Measurements from ENCODE around the gene VEZF1. TPM values are rescaled to one million over a fixed set of nuclear protein-coding genes. Genes with fewer than 3 reads are reported as not detected.

The VEZF1 gene
- total and polyA plus RNA-seq, 2 of the 8 experiments (the other 6 are each of a cell fraction or from before 2014, with no cell fraction given), result 28.9 to 61.9 TPM

GRCh38 chr17:57947369-57947768 is 40.7 kb downstream of the VEZF1 start:
- no peak overlapping the region for H2BK5ac ChIP-seq (ENCODE audit: low read depth, low read length)

More at GRCh38 chr17:57947369-57947768, 40.7 kb downstream of the VEZF1 start:
- Histone ChIP-seq H2AFZ (ENCODE audit: low read length) (no peak overlapping the region), H3K79me2 (ENCODE audit: control insufficient read depth in 1 of 2, insufficient read depth in 2 of 2, low read length in 2 of 2) (no peaks in the 10 kb centered on the region), H3K23me2 (ENCODE audit: low read depth, low read length) (no peaks in the 10 kb centered on the region), H3K36me3 (ENCODE audit: control insufficient read depth in 2 of 4, insufficient read depth in 4 of 4, low read length in 3 of 4) (no peaks in the 10 kb centered on the region), H2BK20ac (ENCODE audit: low read length) (no peak overlapping the region), H3K27ac (ENCODE audit: low read depth, low read length) (no peak overlapping the region), H3K4me3 (ENCODE audit: extremely low read depth in 1 of 4, insufficient read depth in 2 of 4, low read depth in 3 of 4, low read length in 4 of 4) (no peak overlapping the region), H3K9me3 (ENCODE audit: insufficient read depth in 2 of 2, low read depth in 1 of 2, low read length in 1 of 2) (no peaks in the 10 kb centered on the region), H3K4ac (replicated peaks; ENCODE audit: insufficient read length, low read depth, low read length) (no peak overlapping the region), H3K4me2 (ENCODE audit: insufficient read depth in 1 of 2, low read depth in 2 of 2, low read length in 2 of 2) (no peak overlapping the region), H3K18ac (ENCODE audit: extremely low read depth, low read length) (no peak overlapping the region), H3K79me1 (ENCODE audit: low read depth, low read length) (no peaks in the 10 kb centered on the region; the same call in none of the 2 replicates), H3K4me1 (replicated peaks in 1 of 4; ENCODE audit: control insufficient read depth in 3 of 4, insufficient read depth in 4 of 4, low read length in 3 of 4) (peaks cover 3 to 13% (median 7%) of the 10 kb centered on the region in 4 experiments), H2BK15ac (ENCODE audit: low read length) (no peak overlapping the region), H4K20me1 (replicated peaks in 1 of 2; ENCODE audit: control insufficient read depth in 1 of 2, insufficient read depth in 2 of 2, low read length in 2 of 2) (no peaks in the 10 kb centered on the region), H3K23ac (ENCODE audit: insufficient read length) (no peak overlapping the region), H3K27me3 (replicated peaks in 1 of 4; ENCODE audit: control insufficient read depth in 3 of 4, extremely low read depth in 1 of 4, insufficient read depth in 3 of 4, low read length in 3 of 4) (no peaks in the 10 kb centered on the region), H2BK120ac (replicated peaks; ENCODE audit: low read depth, low read length) (no peak overlapping the region), H2AK5ac (ENCODE audit: low read depth, low read length) (no peak overlapping the region; the same call in 1 of the 2 replicates), H3K56ac (replicated peaks; ENCODE audit: insufficient read length, low read depth, low read length) (no peak overlapping the region), H4K91ac (replicated peaks; ENCODE audit: insufficient read length, low read length) (no peak overlapping the region), H4K8ac (ENCODE audit: extremely low read depth, insufficient read depth, low read length) (no peak overlapping the region), H4K5ac (ENCODE audit: insufficient read length, low read depth, low read length) (no peak overlapping the region), H3K9ac (replicated peaks in 1 of 4; ENCODE audit: extremely low read depth in 1 of 4, low read depth in 3 of 4, low read length in 3 of 4) (no peak overlapping the region), H2BK12ac (ENCODE audit: low read depth, low read length) (no peak overlapping the region; the same call in 1 of the 2 replicates), H3K14ac (ENCODE audit: insufficient read length) (no peak overlapping the region)
- 91% methylated on average over 9 of the region's 9 CpGs; no CpG with 5 or more reads in 1 of the 2 experiments for WGBS, 2 experiments (ENCODE audit: extremely low coverage in 1 of 2, insufficient coverage in 1 of 2, insufficient read length in 1 of 2, insufficient replicate concordance in 2 of 2, low coverage in 1 of 2, low lambda C conversion rate in 2 of 2, missing lambda C conversion rate in 1 of 2)
- POLR2A ChIA-PET (ENCODE audit: partially characterized antibody), result interaction anchor here (0.6 to 4.3 kb wide), 8 partner anchors 9 to 415 kb away, joined by 3 to 26 read pairs (median 4); no protein-coding TSS in a partner anchor
- FAIRE-seq (no peak), DNase-seq (ENCODE audit: low read depth in 1 of 2, low spot score in 2 of 2) (no peak)
- CTCF ChIA-PET (ENCODE audit: partially characterized antibody), result interaction anchor here (0.6 to 13.5 kb wide), 13 partner anchors 8 to 439 kb away, joined by 3 to 162 read pairs (median 6); no protein-coding TSS in a partner anchor
- TF ChIP-seq RBBP5 (IDR thresholded peaks at IDR 0.05; ENCODE audit: borderline replicate concordance, low read depth, low read length) (no peak), SRF (IDR thresholded peaks at IDR 0.05; ENCODE audit: low read depth, low read length) (no peak), SIRT6 (IDR thresholded peaks at IDR 0.05; ENCODE audit: low read length) (no peak), EGR1 (IDR thresholded peaks at IDR 0.05; ENCODE audit: borderline replicate concordance, low read depth, low read length) (no peak), TBP (IDR thresholded peaks at IDR 0.05; ENCODE audit: low read depth, low read length) (no peak), CEBPB (IDR thresholded peaks at IDR 0.05; ENCODE audit: low read depth, low read length) (no peak)

Measured in H1 (cell line).